Measurements from ENCODE around the gene PSMC3. TPM values are rescaled to one million over a fixed set of nuclear protein-coding genes. Genes with fewer than 3 reads are reported as not detected.

PSMC3 gene
- total and polyA plus RNA-seq, 9 of the 15 experiments (the other 6 are each of a cell fraction or from before 2014, with no cell fraction given) = 44.3 to 324 (median 240) TPM

DNA sequence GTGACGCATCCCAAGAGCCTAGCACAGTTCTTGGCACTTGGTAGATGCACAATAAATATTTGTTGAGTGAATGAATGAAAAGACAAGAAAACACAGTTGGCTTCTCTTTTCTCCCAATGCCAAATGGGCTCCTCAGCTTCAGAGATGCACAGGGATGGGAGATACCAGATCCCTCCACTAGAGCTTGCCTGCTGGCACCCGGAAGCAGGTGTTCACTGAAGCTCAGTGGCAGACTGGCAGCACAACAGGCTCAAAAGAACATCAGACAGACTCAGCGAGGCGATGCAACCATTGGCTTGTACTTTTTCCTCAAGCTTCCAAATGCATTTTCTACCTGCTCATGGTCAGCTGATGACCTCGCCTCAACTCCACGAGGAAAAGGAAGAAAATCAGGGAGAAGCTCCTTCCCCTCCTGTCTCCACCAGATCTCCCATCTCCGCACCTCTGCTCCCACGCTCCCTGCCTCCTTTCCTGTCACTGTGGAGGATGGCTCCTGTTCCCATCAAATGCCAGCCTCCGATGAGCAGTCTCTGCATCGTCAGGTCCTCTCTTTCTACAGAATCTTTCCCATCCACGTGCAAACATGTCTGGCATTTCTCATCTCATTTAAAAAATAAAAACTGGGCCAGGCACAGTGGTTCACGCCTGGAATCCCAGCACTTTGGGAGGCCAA lies 16.9 kb upstream of the PSMC3 start:
- DNase-seq (ENCODE audit: extremely low read depth in 1 of 4, low spot score in 3 of 4) = peak in 1 of 4 experiments; percentile 22
- POLR2A ChIA-PET = interaction anchor here (0.7 to 1.3 kb wide), 4 partner anchors 12 to 43 kb away, joined by 3 to 5 read pairs (median 3); no protein-coding TSS in a partner anchor
- TF ChIP-seq TCF7 (IDR thresholded peaks at IDR 0.05; ENCODE audit: borderline replicate concordance) (no peak), USF1 (CRISPR knock-in tag; IDR thresholded peaks at IDR 0.05) (no peak), MECOM (CRISPR knock-in tag; IDR thresholded peaks at IDR 0.05) (no peak), RBM15 (IDR thresholded peaks at IDR 0.05; ENCODE audit: insufficient read depth, low read length) (no peak), RFX1 (IDR thresholded peaks at IDR 0.05) (no peak), ASH1L (IDR thresholded peaks at IDR 0.05; ENCODE audit: borderline replicate concordance, low read depth, partially characterized antibody) (no peak), CTCF (IDR thresholded peaks at IDR 0.05 in 2 of 3, conservative IDR thresholded peaks at IDR 0.05 in 1 of 3; ENCODE audit: insufficient read depth in 2 of 3, low read depth in 1 of 3, low read length in 3 of 3) (peak in 1 of 3 experiments; percentile 30; a peak in 2 of 6 replicates), E2F6 (IDR thresholded peaks at IDR 0.05; ENCODE audit: borderline replicate concordance in 1 of 2, extremely low read depth in 1 of 2, insufficient read depth in 1 of 2, insufficient read length in 1 of 2, low read depth in 1 of 2, low read length in 1 of 2, poor library complexity in 1 of 2, severe bottlenecking in 1 of 2) (peak in 1 of 2 experiments; percentile 12), SRSF1 (IDR thresholded peaks at IDR 0.05; ENCODE audit: low read depth, low read length) (no peak)
- TF ChIP-seq, protein P1, sequence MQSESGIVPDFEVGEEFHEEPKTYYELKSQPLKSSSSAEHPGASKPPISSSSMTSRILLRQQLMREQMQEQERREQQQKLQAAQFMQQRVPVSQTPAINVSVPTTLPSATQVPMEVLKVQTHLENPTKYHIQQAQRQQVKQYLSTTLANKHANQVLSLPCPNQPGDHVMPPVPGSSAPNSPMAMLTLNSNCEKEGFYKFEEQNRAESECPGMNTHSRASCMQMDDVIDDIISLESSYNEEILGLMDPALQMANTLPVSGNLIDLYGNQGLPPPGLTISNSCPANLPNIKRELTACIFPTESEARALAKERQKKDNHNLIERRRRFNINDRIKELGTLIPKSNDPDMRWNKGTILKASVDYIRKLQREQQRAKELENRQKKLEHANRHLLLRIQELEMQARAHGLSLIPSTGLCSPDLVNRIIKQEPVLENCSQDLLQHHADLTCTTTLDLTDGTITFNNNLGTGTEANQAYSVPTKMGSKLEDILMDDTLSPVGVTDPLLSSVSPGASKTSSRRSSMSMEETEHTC (IDR thresholded peaks at IDR 0.05) = no peak
- H3K27me3 ChIP-seq (ENCODE audit: control insufficient read depth in 2 of 2, insufficient read depth in 2 of 2, low read length in 2 of 2) = no peaks in the 10 kb centered on the region
- FAIRE-seq = no peak
- H3K4me1 ChIP-seq (replicated peaks in 1 of 2; ENCODE audit: control insufficient read depth in 2 of 2, insufficient read depth in 2 of 2, low read length in 2 of 2) = peaks cover 0 to 10% of the 10 kb centered on the region in 2 experiments; a peak in 2 of 5 replicates
- peak overlapping the region; percentile 30; the same call in 1 of the 2 replicates for H2AFZ ChIP-seq (ENCODE audit: low read depth, low read length)
- no peaks in the 10 kb centered on the region for H3K36me3 ChIP-seq (ENCODE audit: control insufficient read depth, insufficient read depth, low read length)
- no peaks in the 10 kb centered on the region for H3K9me1 ChIP-seq (ENCODE audit: control insufficient read depth, insufficient read depth, low read length)
- H3K9me3 ChIP-seq (replicated peaks; ENCODE audit: control insufficient read depth, insufficient read depth, low read depth, low read length) = no peaks in the 10 kb centered on the region
- H3K4me3 ChIP-seq = no peak overlapping the region
- 44% methylated on average over 11 of the region's 12 CpGs for WGBS (ENCODE audit: insufficient coverage, low coverage, missing lambda C conversion rate)
- intact Hi-C loops (cut with micrococcal nuclease) = no loop called here
- H3K9ac ChIP-seq (ENCODE audit: insufficient read depth in 1 of 2, low read depth in 2 of 2, low read length in 2 of 2) = no peak overlapping the region
- in situ Hi-C loops (cut with MboI) = no loop called here
- BruUV-seq (replicated peaks) = no TSS peak
- no peak overlapping the region for H3K27ac ChIP-seq (ENCODE audit: extremely low read depth, low read depth, low read length)
- no peaks in the 10 kb centered on the region for H3K79me2 ChIP-seq (ENCODE audit: control insufficient read depth, insufficient read depth, low read length)
- ATAC-seq = peak; percentile 50; the same call in 2 of the 3 replicates
- no peaks in the 10 kb centered on the region for H4K20me1 ChIP-seq (replicated peaks; ENCODE audit: control insufficient read depth, insufficient read depth, low read length)
- CTCF ChIA-PET (ENCODE audit: low intra/inter-chr PET ratio) = no interaction called here
- H3K4me2 ChIP-seq (ENCODE audit: insufficient read depth, low read length) = no peak overlapping the region
